Type B pancreatic cell (in vitro differentiated cells): ENCODE results near the gene PDE4B. TPM values are rescaled to one million over a fixed set of nuclear protein-coding genes. Genes with fewer than 3 reads are reported as not detected.

ENCODE experiments used
- DNase-seq: peaks from one replicate; pipeline ENCODE4 v3.0.0; 2021; ENCODE audit warnings: mixed read lengths; ENCODE audit not compliant: unreplicated experiment; ENCODE audit errors: extremely low spot score
- H3K27ac Mint-ChIP-seq: 2 replicates; pipeline ENCODE4 v1.8.0; 2021; ENCODE audit warnings: mild to moderate bottlenecking, mixed read lengths
- H3K27me3 Mint-ChIP-seq: 2 replicates; pipeline ENCODE4 v1.8.0; 2021; ENCODE audit warnings: mixed read lengths
- H3K36me3 Mint-ChIP-seq: 2 replicates; pipeline ENCODE4 v1.8.0; 2021; ENCODE audit warnings: mixed read lengths
- H3K4me1 Mint-ChIP-seq: one replicate; pipeline ENCODE4 v1.8.0; 2021; ENCODE audit warnings: mixed read lengths; ENCODE audit not compliant: unreplicated experiment
- H3K4me3 Mint-ChIP-seq: 2 replicates; pipeline ENCODE4 v1.8.0; 2021; ENCODE audit warnings: mild to moderate bottlenecking, mixed read lengths
- H3K9me3 Mint-ChIP-seq: 2 replicates; pipeline ENCODE4 v1.8.0; 2021; ENCODE audit warnings: mixed read lengths
- CTCF ChIP-seq: fragments of 200-600 bp; sonication (generic); conservative IDR thresholded peaks from 2 replicates; pipeline ENCODE4 v1.5.0; 2021; ENCODE audit warnings: antibody characterized with exemption, mild to moderate bottlenecking
- total RNA-seq: library from RNA; stranded (reverse); gene quantifications from 2 replicates; pipeline ENCODE4 v1.2.1, GENCODE V29; 2021; ENCODE audit warnings: low replicate concordance

Gene PDE4B
- total RNA-seq, 1 donor from 2014 or later = 4.7 TPM

GRCh38 chr1:66273656-66274055 lies 481.0 kb downstream of the PDE4B start:
- no peak for TF ChIP-seq CTCF
- no peak for DNase-seq
- Mint-ChIP-seq H3K4me1 (peaks cover 30% of the 10 kb centered on the region), H3K27ac (no peak overlapping the region), H3K27me3 (no peaks in the 10 kb centered on the region), H3K4me3 (no peak overlapping the region), H3K9me3 (no peaks in the 10 kb centered on the region), H3K36me3 (no peaks in the 10 kb centered on the region)

- DNase-seq = no peak
- Mint-ChIP-seq H3K27ac (no peak overlapping the region), H3K36me3 (no peaks in the 10 kb centered on the region), H3K4me1 (peaks cover 35% of the 10 kb centered on the region), H3K27me3 (no peaks in the 10 kb centered on the region), H3K4me3 (no peak overlapping the region), H3K9me3 (no peaks in the 10 kb centered on the region)
- TF ChIP-seq CTCF = no peak
Measured at GRCh38 chr1:66274634-66275033, 481.9 kb downstream of the PDE4B start.

- Mint-ChIP-seq H3K27me3 (no peaks in the 10 kb centered on the region), H3K27ac (no peak overlapping the region), H3K36me3 (no peaks in the 10 kb centered on the region), H3K9me3 (no peaks in the 10 kb centered on the region), H3K4me1 (peaks cover 35% of the 10 kb centered on the region), H3K4me3 (no peak overlapping the region)
- TF ChIP-seq CTCF = no peak
- no peak for DNase-seq
Measured at GRCh38 chr1:66275083-66275482, 482.4 kb downstream of the PDE4B start.

- TF ChIP-seq CTCF = no peak
- H3K4me1 Mint-ChIP-seq = peaks cover 34% of the 10 kb centered on the region
- no peaks in the 10 kb centered on the region for H3K27me3 Mint-ChIP-seq
- H3K4me3 Mint-ChIP-seq = no peak overlapping the region
- no peak overlapping the region for H3K27ac Mint-ChIP-seq
- no peaks in the 10 kb centered on the region for H3K9me3 Mint-ChIP-seq
- no peak for DNase-seq
- H3K36me3 Mint-ChIP-seq = no peaks in the 10 kb centered on the region
Measured at GRCh38 chr1:66275601-66276023, 482.9 kb downstream of the PDE4B start.

- Mint-ChIP-seq H3K4me3 (no peak overlapping the region), H3K27me3 (no peaks in the 10 kb centered on the region), H3K36me3 (no peaks in the 10 kb centered on the region), H3K27ac (no peak overlapping the region), H3K4me1 (peaks cover 32% of the 10 kb centered on the region), H3K9me3 (no peaks in the 10 kb centered on the region)
- no peak for DNase-seq
- TF ChIP-seq CTCF = no peak
Measured at GRCh38 chr1:66276218-66276617, 483.5 kb downstream of the PDE4B start.
